B cell (primary cell): ENCODE data around the gene SELENON. TPM values are rescaled to one million over a fixed set of nuclear protein-coding genes. Genes with fewer than 3 reads are reported as not detected.

ENCODE experiments used
- ATAC-seq: fragments of 200-7000 bp; cut with Tn5 transposase; one replicate; pipeline ENCODE4 v1.10.0; 2021; ENCODE audit warnings: low read depth, mild to moderate bottlenecking, moderate number of reproducible peaks, moderate library complexity
- CTCF ChIA-PET: fragments of 350-600 bp; sonication (Branson Sonifier 250); formaldehyde crosslinking; loops from one replicate; lab custom pipeline; 2021; ENCODE audit warnings: antibody characterized with exemption, inconsistent platforms; lab: Charles Lee
- POLR2A ChIA-PET: fragments of 350-600 bp; sonication (Branson Sonifier 250); formaldehyde crosslinking; loops from one replicate; lab custom pipeline; 2021; ENCODE audit warnings: antibody characterized with exemption; lab: Charles Lee
- DNase-seq: peaks from one replicate; pipeline ENCODE4 v3.0.0; 2013
- H2AFZ ChIP-seq: 2 replicates; pipeline ENCODE4 v1.6.1; 2012; ENCODE audit warnings: mild to moderate bottlenecking, low read depth, low read length; ENCODE audit not compliant: insufficient read depth, poor library complexity, severe bottlenecking
- H3K27ac ChIP-seq, 2 donors: 1 replicate in 1 of 2; 2 replicates in 1 of 2; pipeline ENCODE4 v1.5.1; 2012 to 2013; ENCODE audit warnings: low read length in 2 of 2, mild to moderate bottlenecking in 2 of 2, moderate library complexity in 1 of 2
- H3K27me3 ChIP-seq, 4 experiments: fragments of 200-600 bp in 1 of 4; sonication (generic) in 1 of 4; replicated peaks in 1 of 4; 1 replicate in 2 of 4; 2 replicates in 2 of 4; pipeline versions ENCODE4 v1.6.1 to v1.7.0; 2013 to 2016; ENCODE audit warnings: low read length in 3 of 4, mild to moderate bottlenecking in 2 of 4, mixed read lengths in 1 of 4, moderate library complexity in 1 of 4; ENCODE audit not compliant: insufficient read depth in 4 of 4, control insufficient read depth in 3 of 4; ENCODE audit errors: control extremely low read depth in 1 of 4
- H3K36me3 ChIP-seq, 2 experiments: replicated peaks in 1 of 2; 1 replicate in 1 of 2; 2 replicates in 1 of 2; pipeline versions ENCODE4 v1.6.1 to v1.7.1; 2013; ENCODE audit warnings: low read length in 1 of 2; ENCODE audit not compliant: insufficient read depth in 2 of 2, control insufficient read depth in 1 of 2; ENCODE audit errors: control extremely low read depth in 1 of 2, extremely low read depth in 1 of 2
- H3K4me1 ChIP-seq, 2 donors: fragments of 200-600 bp in 1 of 2; sonication (generic) in 1 of 2; 1 replicate in 1 of 2; 2 replicates in 1 of 2; pipeline versions ENCODE4 v1.5.1 to v1.6.1; 2013 to 2017; ENCODE audit warnings: low read length in 2 of 2; ENCODE audit not compliant: control insufficient read depth in 2 of 2, insufficient read depth in 2 of 2
- H3K4me2 ChIP-seq: replicated peaks from 2 replicates; pipeline ENCODE3; 2012; ENCODE audit warnings: mild to moderate bottlenecking, low read depth, low read length; ENCODE audit not compliant: poor library complexity, severe bottlenecking
- H3K4me3 ChIP-seq, 5 experiments: fragments of 200-600 bp in 1 of 5; sonication (generic) in 1 of 5; 1 replicate in 3 of 5; 2 replicates in 2 of 5; pipeline versions ENCODE4 v1.5.1 to v1.7.0; 2011 to 2016; ENCODE audit warnings: low read length in 4 of 5, mild to moderate bottlenecking in 4 of 5, low read depth in 2 of 5, control low read depth in 1 of 5, moderate library complexity in 1 of 5; ENCODE audit not compliant: insufficient read depth in 1 of 5; ENCODE audit errors: control extremely low read depth in 1 of 5, extremely low read depth in 1 of 5
- H3K79me2 ChIP-seq: fragments of 200-600 bp; sonication (generic); one replicate; pipeline ENCODE4 v1.6.0; 2016; ENCODE audit warnings: low read length; ENCODE audit not compliant: control insufficient read depth, insufficient read depth
- H3K9ac ChIP-seq: fragments of 200-600 bp; sonication (generic); 2 replicates; pipeline ENCODE4 v1.6.1; 2017; ENCODE audit warnings: mild to moderate bottlenecking, low read length, moderate library complexity
- H3K9me3 ChIP-seq, 3 donors: one replicate each; pipeline versions ENCODE4 v1.6.1 to v1.7.1; 2013; ENCODE audit warnings: low read length in 2 of 3; ENCODE audit not compliant: control insufficient read depth in 2 of 3, insufficient read depth in 1 of 3; ENCODE audit errors: control extremely low read depth in 1 of 3
- H4K20me1 ChIP-seq: 2 replicates; pipeline ENCODE4 v1.6.0; 2012; ENCODE audit warnings: mild to moderate bottlenecking, low read length; ENCODE audit not compliant: insufficient read depth, control insufficient read depth, poor library complexity, severe bottlenecking
- H3K27ac Mint-ChIP-seq: one replicate; pipeline ENCODE4 v1.8.0; 2021; ENCODE audit warnings: mixed read lengths
- H3K27me3 Mint-ChIP-seq: one replicate; pipeline ENCODE4 v1.8.0; 2021; ENCODE audit warnings: mixed read lengths
- H3K4me1 Mint-ChIP-seq: one replicate; pipeline ENCODE4 v1.8.0; 2021; ENCODE audit warnings: mixed read lengths
- H3K4me3 Mint-ChIP-seq: one replicate; pipeline ENCODE4 v1.8.0; 2021; ENCODE audit warnings: mixed read lengths
- H3K9me3 Mint-ChIP-seq: one replicate; pipeline ENCODE4 v1.8.0; 2022; ENCODE audit warnings: mixed read lengths; ENCODE audit not compliant: insufficient read depth
- EZH2 ChIP-seq: IDR thresholded peaks from 2 replicates; pipeline ENCODE4 v1.6.1; 2012; ENCODE audit warnings: borderline replicate concordance, low read depth, mild to moderate bottlenecking, moderate library complexity, low read length; ENCODE audit not compliant: insufficient read depth, poor library complexity, severe bottlenecking
- WGBS: methylation state at CpG from one replicate; pipeline ENCODE4 v1.1.5; 2013; ENCODE audit warnings: missing lambda C conversion rate; ENCODE audit not compliant: insufficient coverage; 5-methylcytosine and 5-hydroxymethylcytosine counted together
- intact Hi-C: fragments of 100-400 bp; cut with micrococcal nuclease; formaldehyde crosslinking; loops from one replicate; pipeline ENCODE4 v1.10.0; 2022
- polyA plus RNA-seq: library from polyadenylated mRNA; depleted of rRNA; stranded (reverse); fragments of >200 nt; gene quantifications from 2 replicates; pipeline ENCODE4 v1.2.3, GENCODE V29; 2012
- total RNA-seq, 2 donors: library from RNA; stranded (reverse); fragments of 120-200 nt in 1 of 2; gene quantifications; 1 replicate in 1 of 2; 2 replicates in 1 of 2; pipeline versions ENCODE4 v1.2.3 to v1.2.4, GENCODE V29; 2013 to 2022
- TF ChIP-seq, protein P1 (sequence below): fragments of 200-600 bp; IDR thresholded peaks from one replicate; pipeline ENCODE4 v1.8.0; 2022; ENCODE audit warnings: antibody characterized with exemption, mild to moderate bottlenecking

SELENON gene
- total and polyA plus RNA-seq, 2 donors (not counting 1 experiment from before 2014, with no cell fraction given) = 10.9 to 16.5 TPM

- DNase-seq (no peak), ATAC-seq (no peak)
- POLR2A ChIA-PET = no interaction called here
- Mint-ChIP-seq H3K4me3 (no peak overlapping the region), H3K9me3 (no peaks in the 10 kb centered on the region), H3K27me3 (peaks cover 26% of the 10 kb centered on the region), H3K4me1 (no peaks in the 10 kb centered on the region), H3K27ac (no peak overlapping the region)
- intact Hi-C loops = no loop called here
- no peaks in the 10 kb centered on the region for H4K20me1 ChIP-seq
- H3K36me3 ChIP-seq = no peaks in the 10 kb centered on the region
- CTCF ChIA-PET = no interaction called here
- H2AFZ ChIP-seq = no peak overlapping the region
- no peaks in the 10 kb centered on the region for H3K79me2 ChIP-seq
- H3K4me2 ChIP-seq = no peak overlapping the region
- H3K27ac ChIP-seq = no peak overlapping the region
- H3K9ac ChIP-seq = no peak overlapping the region
- no peak overlapping the region for H3K4me3 ChIP-seq
- peaks cover 0 to 7% of the 10 kb centered on the region in 2 donors for H3K4me1 ChIP-seq
- H3K27me3 ChIP-seq = no peaks in the 10 kb centered on the region
- H3K9me3 ChIP-seq = no peaks in the 10 kb centered on the region
- TF ChIP-seq, protein P1, sequence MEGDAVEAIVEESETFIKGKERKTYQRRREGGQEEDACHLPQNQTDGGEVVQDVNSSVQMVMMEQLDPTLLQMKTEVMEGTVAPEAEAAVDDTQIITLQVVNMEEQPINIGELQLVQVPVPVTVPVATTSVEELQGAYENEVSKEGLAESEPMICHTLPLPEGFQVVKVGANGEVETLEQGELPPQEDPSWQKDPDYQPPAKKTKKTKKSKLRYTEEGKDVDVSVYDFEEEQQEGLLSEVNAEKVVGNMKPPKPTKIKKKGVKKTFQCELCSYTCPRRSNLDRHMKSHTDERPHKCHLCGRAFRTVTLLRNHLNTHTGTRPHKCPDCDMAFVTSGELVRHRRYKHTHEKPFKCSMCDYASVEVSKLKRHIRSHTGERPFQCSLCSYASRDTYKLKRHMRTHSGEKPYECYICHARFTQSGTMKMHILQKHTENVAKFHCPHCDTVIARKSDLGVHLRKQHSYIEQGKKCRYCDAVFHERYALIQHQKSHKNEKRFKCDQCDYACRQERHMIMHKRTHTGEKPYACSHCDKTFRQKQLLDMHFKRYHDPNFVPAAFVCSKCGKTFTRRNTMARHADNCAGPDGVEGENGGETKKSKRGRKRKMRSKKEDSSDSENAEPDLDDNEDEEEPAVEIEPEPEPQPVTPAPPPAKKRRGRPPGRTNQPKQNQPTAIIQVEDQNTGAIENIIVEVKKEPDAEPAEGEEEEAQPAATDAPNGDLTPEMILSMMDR = no peak
- no peak for TF ChIP-seq EZH2
- 92% methylated on average over 11 of the region's 12 CpGs for WGBS
These were observed 42.7 kb upstream of the SELENON start for GRCh38 chr1:25757151-25757845.

DNA sequence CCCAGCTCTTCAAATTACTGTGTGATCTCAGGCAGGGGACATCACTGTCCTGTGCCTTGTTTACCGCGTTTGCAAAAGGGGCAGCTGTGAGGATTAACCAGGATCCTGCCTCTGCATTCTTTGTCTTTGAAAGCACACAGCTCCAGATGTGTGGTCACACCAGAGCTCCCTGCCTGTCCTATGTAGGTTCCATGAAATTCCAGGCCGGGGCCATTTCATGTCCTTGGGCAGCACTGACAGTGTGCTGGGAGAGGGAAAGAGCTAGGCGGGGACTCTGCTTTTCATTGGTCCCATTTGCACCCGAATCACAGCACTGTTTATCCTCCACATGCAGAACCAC, 42.2 kb upstream of the SELENON start:
- Histone ChIP-seq H3K9me3 (no peaks in the 10 kb centered on the region), H4K20me1 (no peaks in the 10 kb centered on the region), H3K27me3 (no peaks in the 10 kb centered on the region), H3K4me2 (no peak overlapping the region), H3K27ac (no peak overlapping the region), H3K36me3 (no peaks in the 10 kb centered on the region), H3K4me3 (no peak overlapping the region), H3K9ac (no peak overlapping the region), H3K4me1 (peaks cover 0 to 7% of the 10 kb centered on the region in 2 donors), H3K79me2 (no peaks in the 10 kb centered on the region), H2AFZ (no peak overlapping the region)
- DNase-seq (no peak), ATAC-seq (no peak)
- ChIA-PET CTCF (no interaction called here), POLR2A (no interaction called here)
- Mint-ChIP-seq H3K4me3 (no peak overlapping the region), H3K9me3 (no peaks in the 10 kb centered on the region), H3K27me3 (peaks cover 26% of the 10 kb centered on the region), H3K4me1 (no peaks in the 10 kb centered on the region), H3K27ac (no peak overlapping the region)
- intact Hi-C loops = no loop called here
- TF ChIP-seq, protein P1 = no peak
- TF ChIP-seq EZH2 = no peak
- 79% methylated on average over 5 of the region's 5 CpGs for WGBS
